ENCODE measurements around the gene TSHB.

DNA sequence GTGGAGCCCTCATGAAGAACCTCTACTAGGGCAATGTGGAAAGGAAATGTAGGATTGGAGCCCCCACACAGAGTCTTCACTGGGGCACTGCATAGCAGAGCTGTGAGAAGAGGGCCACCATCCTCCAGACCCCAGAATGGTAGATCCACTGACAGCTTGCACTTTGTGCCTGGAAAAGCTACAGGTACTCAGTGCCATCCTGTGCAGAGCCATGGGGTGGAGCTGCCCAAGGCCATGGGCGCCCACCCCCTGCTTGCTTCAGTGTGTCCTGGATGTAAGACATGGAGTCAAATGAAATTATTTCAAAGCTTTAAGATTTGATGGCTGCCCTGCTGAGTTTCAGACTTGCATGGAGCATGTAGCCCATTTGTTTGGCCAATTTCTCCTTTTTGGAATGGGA is 17.2 kb upstream of the TSHB start:
- TF ChIP-seq, protein P1, sequence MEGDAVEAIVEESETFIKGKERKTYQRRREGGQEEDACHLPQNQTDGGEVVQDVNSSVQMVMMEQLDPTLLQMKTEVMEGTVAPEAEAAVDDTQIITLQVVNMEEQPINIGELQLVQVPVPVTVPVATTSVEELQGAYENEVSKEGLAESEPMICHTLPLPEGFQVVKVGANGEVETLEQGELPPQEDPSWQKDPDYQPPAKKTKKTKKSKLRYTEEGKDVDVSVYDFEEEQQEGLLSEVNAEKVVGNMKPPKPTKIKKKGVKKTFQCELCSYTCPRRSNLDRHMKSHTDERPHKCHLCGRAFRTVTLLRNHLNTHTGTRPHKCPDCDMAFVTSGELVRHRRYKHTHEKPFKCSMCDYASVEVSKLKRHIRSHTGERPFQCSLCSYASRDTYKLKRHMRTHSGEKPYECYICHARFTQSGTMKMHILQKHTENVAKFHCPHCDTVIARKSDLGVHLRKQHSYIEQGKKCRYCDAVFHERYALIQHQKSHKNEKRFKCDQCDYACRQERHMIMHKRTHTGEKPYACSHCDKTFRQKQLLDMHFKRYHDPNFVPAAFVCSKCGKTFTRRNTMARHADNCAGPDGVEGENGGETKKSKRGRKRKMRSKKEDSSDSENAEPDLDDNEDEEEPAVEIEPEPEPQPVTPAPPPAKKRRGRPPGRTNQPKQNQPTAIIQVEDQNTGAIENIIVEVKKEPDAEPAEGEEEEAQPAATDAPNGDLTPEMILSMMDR (conservative IDR thresholded peaks at IDR 0.05 in 1 of 2, IDR thresholded peaks at IDR 0.05 in 1 of 2; ENCODE audit: low read depth in 1 of 2, low read length in 2 of 2): no peak
- no peak for TF ChIP-seq EZH2 (IDR thresholded peaks at IDR 0.05; ENCODE audit: low read length, missing control alignments)
